ENCODE measurements around the gene KRTAP6-2. TPM values are rescaled to one million over a fixed set of nuclear protein-coding genes. Genes with fewer than 3 reads are reported as not detected.

The KRTAP6-2 gene, protein sequence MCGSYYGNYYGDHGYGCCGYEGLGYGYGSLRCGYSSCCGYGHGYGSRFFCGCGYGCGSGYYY
- total RNA-seq (2022; extraction: Qiagen RNA extraction; ENCODE audit: low read depth) = not detected in 5 replicates

DNA sequence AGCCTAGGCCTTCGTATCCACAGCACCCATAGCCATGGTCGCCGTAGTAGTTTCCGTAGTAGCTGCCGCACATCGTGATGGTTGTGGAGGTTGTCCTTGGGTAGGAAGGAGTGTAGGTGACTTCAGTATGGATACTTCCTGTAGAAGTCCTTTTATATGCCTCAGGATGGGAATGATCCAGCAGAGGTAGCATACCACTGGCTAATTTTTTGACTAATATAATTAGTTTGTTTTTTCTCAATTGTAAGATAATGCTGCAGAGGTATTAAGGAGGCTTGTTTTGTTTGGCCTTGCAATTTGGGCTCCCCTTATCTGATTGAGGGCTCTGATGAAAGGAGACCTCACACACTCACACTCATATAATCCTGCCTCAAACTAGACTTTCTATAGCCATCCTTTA, at the start of gene KRTAP6-2:
KRTAP6-2 (minus strand) TSS at position 101 of the 400 bp plus-strand sequence; CDS start at position 73, 28 bp downstream.

DNA sequence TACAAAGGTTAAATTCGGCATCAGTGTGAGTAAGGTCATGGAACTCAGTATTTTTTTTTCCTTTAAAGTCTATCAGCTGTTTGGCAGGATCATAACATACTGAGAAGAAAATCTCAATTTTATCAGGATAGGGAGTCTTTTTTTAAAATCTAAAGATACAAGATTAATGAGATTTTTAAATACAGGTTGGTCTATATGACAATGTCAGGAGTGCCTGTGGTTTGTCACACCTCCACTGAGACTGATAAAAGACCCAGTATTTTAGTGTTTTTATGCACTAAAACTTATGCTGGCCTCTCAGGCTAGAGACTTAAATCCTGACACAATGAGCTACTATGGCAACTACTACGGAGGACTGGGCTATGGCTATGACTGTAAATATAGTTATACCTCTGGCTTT, 43.9 kb upstream of the KRTAP6-2 start, which contains the start of gene KRTAP20-3:
KRTAP20-3 (plus strand) TSS at position 301 of the 400 bp plus-strand sequence.

DNA sequence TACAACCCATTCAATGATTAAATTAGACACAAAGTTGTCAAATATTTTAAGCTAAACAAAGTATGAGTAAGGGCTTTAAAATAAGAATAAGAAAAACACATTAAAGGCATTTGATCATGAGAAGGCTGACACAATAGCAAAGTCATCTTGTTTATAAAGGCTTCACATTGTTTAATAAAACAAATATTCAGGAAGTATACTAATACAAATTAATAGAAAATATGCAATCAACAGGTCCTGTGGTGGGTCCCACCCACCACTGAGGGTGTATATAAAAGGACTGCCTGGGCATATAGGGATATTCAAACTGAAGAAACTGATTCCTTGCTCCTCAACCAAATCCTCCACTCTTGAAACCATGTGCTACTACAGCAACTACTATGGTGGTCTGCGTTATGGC, 36.2 kb upstream of the KRTAP6-2 start, which contains the start of gene KRTAP20-2:
KRTAP20-2 (plus strand) TSS at position 301 of the 400 bp plus-strand sequence; CDS start at position 359, 58 bp downstream.

DNA sequence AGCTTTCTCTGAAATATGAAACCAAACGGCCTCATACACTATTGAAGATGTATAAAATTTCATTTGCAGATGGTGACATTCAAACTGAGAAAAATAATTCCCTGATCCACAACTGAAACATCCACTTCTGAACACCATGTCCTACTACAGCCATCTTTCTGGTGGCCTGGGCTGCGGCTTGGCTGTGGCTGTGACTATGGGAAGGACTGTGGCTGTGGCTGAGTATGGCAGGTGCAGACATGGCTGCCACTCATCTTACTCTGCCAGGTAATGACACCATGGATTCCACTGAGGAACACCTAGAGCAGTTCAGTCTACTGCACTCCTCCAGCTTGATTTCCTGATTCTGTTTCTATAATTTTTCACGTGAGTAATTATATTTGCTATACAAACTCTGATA, 21.8 kb upstream of the KRTAP6-2 start, which contains the start of gene KRTAP20-4:
KRTAP20-4 (plus strand) TSS at position 106 of the 400 bp plus-strand sequence.

DNA sequence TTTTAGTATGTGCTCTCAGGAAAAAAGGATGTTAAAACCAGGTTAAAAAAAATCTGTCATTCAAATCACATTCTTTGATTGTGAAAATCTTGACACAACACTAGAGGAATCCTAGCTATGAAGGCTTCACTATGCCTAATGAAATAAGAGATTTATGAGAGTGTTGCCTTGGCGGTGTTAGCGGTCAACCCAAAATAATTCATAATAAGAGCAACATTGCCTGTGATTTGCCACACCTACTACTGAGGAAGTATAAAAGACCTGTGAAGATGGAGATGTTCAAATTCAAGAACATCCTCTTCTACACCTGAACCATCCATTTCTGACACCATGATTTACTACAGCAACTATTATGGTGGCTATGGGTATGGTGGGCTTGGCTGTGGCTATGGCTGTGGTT, 17.4 kb upstream of the KRTAP6-2 start, which contains the start of gene KRTAP20-1:
KRTAP20-1 (plus strand) TSS at position 301 of the 400 bp plus-strand sequence; CDS start at position 331, 30 bp downstream.

DNA sequence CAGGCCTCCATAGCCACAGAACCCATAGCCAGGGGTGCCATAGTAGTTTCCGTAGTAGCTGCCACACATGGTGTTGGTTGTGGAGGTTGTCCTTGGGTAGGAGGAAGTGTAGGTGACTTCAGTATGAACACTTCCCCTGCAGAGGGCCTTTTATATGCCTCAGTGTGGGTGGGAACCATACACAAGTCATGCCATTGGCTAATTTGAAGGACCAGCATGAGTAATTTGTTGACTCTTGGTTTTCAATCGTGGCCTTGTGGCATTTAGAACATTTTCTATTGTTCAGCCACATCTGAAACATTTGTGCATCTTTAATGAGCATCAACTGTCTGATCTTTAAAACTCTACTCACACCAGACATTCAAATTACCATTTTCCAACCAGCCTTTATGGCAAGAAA, 15.1 kb upstream of the KRTAP6-2 start, which contains the start of gene KRTAP6-1:
KRTAP6-1 (minus strand) TSS at position 95 of the 400 bp plus-strand sequence; CDS start at position 69, 26 bp downstream.

DNA sequence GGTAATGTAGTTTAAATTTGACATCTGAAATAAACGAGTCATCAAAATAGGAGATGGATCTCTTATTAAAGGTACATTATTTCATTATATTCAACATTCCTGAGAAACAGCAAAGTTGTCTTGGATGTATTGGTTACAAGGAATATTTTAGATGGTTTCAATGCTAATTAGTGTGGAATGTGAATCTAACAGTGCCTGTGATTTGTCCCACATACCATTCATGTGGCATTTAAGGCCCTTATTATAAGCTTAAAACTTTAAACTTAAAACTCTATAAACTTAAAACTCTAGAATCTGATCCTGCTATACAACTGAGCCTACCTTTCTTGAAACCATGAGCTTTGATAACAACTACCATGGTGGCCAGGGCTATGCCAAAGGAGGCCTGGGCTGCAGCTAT, 2.1 kb upstream of the KRTAP6-2 start, which contains the start of gene KRTAP22-1:
KRTAP22-1 (plus strand) TSS at position 301 of the 400 bp plus-strand sequence.

DNA sequence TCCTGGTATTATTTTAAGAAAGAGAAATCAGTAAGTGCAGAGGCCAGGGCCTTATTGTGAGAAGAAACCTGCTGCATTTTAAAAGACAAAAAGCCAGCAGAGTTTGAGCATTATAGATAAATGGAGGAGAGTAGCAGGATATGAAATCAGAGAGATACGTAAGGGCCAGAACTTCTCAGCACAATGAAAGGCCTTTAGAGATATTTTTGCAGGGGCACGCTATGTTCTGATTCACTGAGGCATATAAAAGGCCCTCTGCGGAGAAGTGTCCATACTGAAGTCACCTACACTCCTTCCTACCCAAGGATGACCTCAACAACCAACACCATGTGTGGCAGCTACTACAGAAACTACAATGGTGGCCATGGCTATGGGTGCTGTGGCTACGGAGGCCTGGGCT, 6.6 kb downstream of the KRTAP6-2 start, which contains the start of gene KRTAP6-3:
KRTAP6-3 (plus strand) TSS at position 301 of the 400 bp plus-strand sequence; CDS start at position 307, 6 bp downstream.

DNA sequence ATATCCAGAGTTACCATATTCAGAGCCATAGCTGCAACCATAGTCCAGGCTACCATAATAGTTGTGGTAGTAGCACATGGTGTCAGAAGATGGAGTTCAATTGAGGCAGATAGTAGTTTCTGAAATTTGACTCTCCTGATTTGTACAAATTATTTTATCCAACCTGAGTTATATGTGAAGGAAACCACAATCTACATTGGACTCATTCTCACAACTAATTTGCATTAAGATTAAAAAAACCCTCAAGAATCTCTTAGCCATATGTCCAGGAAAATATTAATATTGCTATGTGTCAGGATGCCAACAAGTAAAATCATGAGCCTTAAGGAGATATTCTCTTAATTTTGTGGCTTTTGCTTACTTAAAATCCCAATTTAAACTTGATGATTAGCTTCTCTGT, 8.4 kb downstream of the KRTAP6-2 start, which contains the start of gene KRTAP22-2:
KRTAP22-2 (minus strand) TSS at position 101 of the 400 bp plus-strand sequence.

DNA sequence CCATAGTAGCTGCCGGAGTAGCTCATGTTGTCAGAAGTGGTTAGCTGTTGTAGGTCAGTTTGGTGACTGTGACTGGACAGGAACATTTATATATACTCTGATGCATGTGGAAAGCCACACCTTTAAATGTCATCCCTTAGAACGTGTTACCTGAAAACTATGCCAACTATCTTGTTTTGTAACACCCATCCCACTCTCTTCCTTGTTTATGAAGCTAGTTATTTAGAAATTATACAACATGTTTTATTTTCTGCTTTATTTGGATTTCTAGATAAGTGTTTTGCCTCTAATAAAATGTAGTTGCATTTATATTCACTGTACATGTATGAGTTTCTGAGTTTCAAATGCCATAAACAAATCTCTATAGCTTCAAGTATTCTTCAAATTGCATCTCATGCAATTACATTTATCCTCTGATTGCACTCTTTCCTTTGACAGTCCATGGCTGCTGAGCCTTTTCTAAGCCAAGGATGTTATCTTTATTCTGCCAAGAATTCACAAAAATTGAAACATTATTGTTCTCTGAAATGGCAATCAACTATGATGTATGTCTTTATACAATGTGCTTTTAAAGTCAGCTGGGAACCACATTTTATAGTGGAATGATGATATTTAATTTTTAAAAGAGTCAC, 37.3 kb downstream of the KRTAP6-2 start, which contains the start of gene KRTAP19-7:
KRTAP19-7 (minus strand) TSS at position 51 of the 632 bp plus-strand sequence; CDS start at position 26, 25 bp downstream.

Other genes starting within 250 kb of the KRTAP6-2 start
- not detected in 5 replicates for gene KRTAP13-2, start 226.6 kb downstream of the KRTAP6-2 start, total RNA-seq (2022; extraction: Qiagen RNA extraction; ENCODE audit: low read depth)
- not detected in 5 replicates for gene KRTAP13-1, start 202.9 kb downstream of the KRTAP6-2 start, total RNA-seq (2022; extraction: Qiagen RNA extraction; ENCODE audit: low read depth)
- not detected in 5 replicates for gene KRTAP13-3, start 173.0 kb downstream of the KRTAP6-2 start, total RNA-seq (2022; extraction: Qiagen RNA extraction; ENCODE audit: low read depth)
- gene KRTAP13-4, start 168.7 kb downstream of the KRTAP6-2 start, total RNA-seq (2022; extraction: Qiagen RNA extraction; ENCODE audit: low read depth) = not detected in 5 replicates
- gene KRTAP15-1, start 158.6 kb downstream of the KRTAP6-2 start, total RNA-seq (2022; extraction: Qiagen RNA extraction; ENCODE audit: low read depth) = not detected in 5 replicates
- gene KRTAP19-1, start 118.5 kb downstream of the KRTAP6-2 start, total RNA-seq (2022; extraction: Qiagen RNA extraction; ENCODE audit: low read depth) = not detected in 5 replicates
- gene KRTAP19-2, start 111.5 kb downstream of the KRTAP6-2 start, total RNA-seq (2022; extraction: Qiagen RNA extraction; ENCODE audit: low read depth) = not detected in 5 replicates
- not detected in 5 replicates for gene KRTAP19-3, start 106.9 kb downstream of the KRTAP6-2 start, total RNA-seq (2022; extraction: Qiagen RNA extraction; ENCODE audit: low read depth)
- not detected in 5 replicates for gene KRTAP19-4, start 101.7 kb downstream of the KRTAP6-2 start, total RNA-seq (2022; extraction: Qiagen RNA extraction; ENCODE audit: low read depth)
- not detected in 5 replicates for gene KRTAP19-5, start 96.8 kb downstream of the KRTAP6-2 start, total RNA-seq (2022; extraction: Qiagen RNA extraction; ENCODE audit: low read depth)
- not detected in 5 replicates for gene KRTAP19-6, start 57.0 kb downstream of the KRTAP6-2 start, total RNA-seq (2022; extraction: Qiagen RNA extraction; ENCODE audit: low read depth)
- gene KRTAP19-7, start 37.6 kb downstream of the KRTAP6-2 start, total RNA-seq (2022; extraction: Qiagen RNA extraction; ENCODE audit: low read depth) = not detected in 5 replicates
- gene KRTAP22-2, start 8.5 kb downstream of the KRTAP6-2 start, total RNA-seq (2022; extraction: Qiagen RNA extraction; ENCODE audit: low read depth) = not detected in 5 replicates
- gene KRTAP6-3, start 6.5 kb downstream of the KRTAP6-2 start, total RNA-seq (2022; extraction: Qiagen RNA extraction; ENCODE audit: low read depth) = not detected in 5 replicates
- gene KRTAP22-1, start 2.2 kb upstream of the KRTAP6-2 start, total RNA-seq (2022; extraction: Qiagen RNA extraction; ENCODE audit: low read depth) = not detected in 5 replicates
- not detected in 5 replicates for gene KRTAP6-1, start 15.0 kb upstream of the KRTAP6-2 start, total RNA-seq (2022; extraction: Qiagen RNA extraction; ENCODE audit: low read depth)
- not detected in 5 replicates for gene KRTAP20-1, start 17.5 kb upstream of the KRTAP6-2 start, total RNA-seq (2022; extraction: Qiagen RNA extraction; ENCODE audit: low read depth)
- not detected in 5 replicates for gene KRTAP20-4, start 21.7 kb upstream of the KRTAP6-2 start, total RNA-seq (2022; extraction: Qiagen RNA extraction; ENCODE audit: low read depth)
- gene KRTAP20-2, start 36.3 kb upstream of the KRTAP6-2 start, total RNA-seq (2022; extraction: Qiagen RNA extraction; ENCODE audit: low read depth) = not detected in 5 replicates
- not detected in 5 replicates for gene KRTAP20-3, start 44.0 kb upstream of the KRTAP6-2 start, total RNA-seq (2022; extraction: Qiagen RNA extraction; ENCODE audit: low read depth)
- not detected in 5 replicates for gene KRTAP21-3, start 119.9 kb upstream of the KRTAP6-2 start, total RNA-seq (2022; extraction: Qiagen RNA extraction; ENCODE audit: low read depth)
- gene KRTAP21-2, start 148.4 kb upstream of the KRTAP6-2 start, total RNA-seq (2022; extraction: Qiagen RNA extraction; ENCODE audit: low read depth) = not detected in 5 replicates
- not detected in 5 replicates for gene KRTAP21-1, start 156.5 kb upstream of the KRTAP6-2 start, total RNA-seq (2022; extraction: Qiagen RNA extraction; ENCODE audit: low read depth)
- gene KRTAP8-1, start 214.4 kb upstream of the KRTAP6-2 start, total RNA-seq (2022; extraction: Qiagen RNA extraction; ENCODE audit: low read depth) = not detected in 5 replicates
- gene KRTAP7-1, start 230.9 kb upstream of the KRTAP6-2 start, total RNA-seq (2022; extraction: Qiagen RNA extraction; ENCODE audit: low read depth) = not detected in 5 replicates